Stomach (tissue), 9 donors: ENCODE results near the gene ZC2HC1B. TPM values are rescaled to one million over a fixed set of nuclear protein-coding genes. Genes with fewer than 3 reads are reported as not detected.
A peak's percentile ranks its signal among the peaks of the same experiment; 100 is the strongest.

Experiments used
- DNase-seq, 2 donors: peaks; one replicate each; pipeline versions ENCODE4 v3.0.0 to v3.0.0-alpha.2; 2013 to 2019
- H3K27ac ChIP-seq, 5 donors: fragments of 200-600 bp in 4 of 5; sonication (generic) in 4 of 5; one replicate each; pipeline ENCODE4 v1.5.1; 2013 to 2019; ENCODE audit warnings: mild to moderate bottlenecking in 1 of 5, moderate library complexity in 1 of 5
- H3K27me3 ChIP-seq, 3 donors: fragments of 200-600 bp; sonication (generic); one replicate each; pipeline ENCODE4 v1.5.1; 2017 to 2019; ENCODE audit warnings: mixed run types in 1 of 3
- H3K36me3 ChIP-seq, 4 donors: fragments of 200-600 bp; sonication (generic); 1 replicate in 3 of 4; 2 replicates in 1 of 4; pipeline ENCODE4 v1.5.1; 2016 to 2019
- H3K4me1 ChIP-seq, 4 donors: fragments of 200-600 bp; sonication (generic); one replicate each; pipeline ENCODE4 v1.5.1; 2016 to 2019
- H3K4me3 ChIP-seq, 4 donors: fragments of 200-600 bp; sonication (generic) in 3 of 4; one replicate each; pipeline ENCODE4 v1.5.1; 2016 to 2019; ENCODE audit warnings: mild to moderate bottlenecking in 1 of 4
- H3K9me3 ChIP-seq, 4 donors: fragments of 200-600 bp; sonication (generic); one replicate each; pipeline ENCODE4 v1.5.1; 2016 to 2019
- EP300 ChIP-seq: sonication (generic); formaldehyde crosslinking; IDR thresholded peaks from one replicate; pipeline ENCODE4 v1.6.1; 2017; ENCODE audit warnings: antibody characterized with exemption
- POLR2A ChIP-seq, 4 donors: fragments of 450-650 bp; IDR thresholded peaks; one replicate each; pipeline ENCODE4 v1.6.1; 2016; ENCODE audit warnings: antibody characterized with exemption in 4 of 4, control low read depth in 2 of 4, mild to moderate bottlenecking in 1 of 4, moderate library complexity in 1 of 4
- POLR2AphosphoS5 ChIP-seq, 3 donors: sonication (generic); formaldehyde crosslinking; IDR thresholded peaks; one replicate each; pipeline ENCODE4 v1.6.1; 2016; ENCODE audit warnings: antibody characterized with exemption in 3 of 3
- WGBS, 5 donors: extraction: QIAGEN DNeasy Blood & Tissue Kit in 3 of 5; methylation state at CpG; one replicate each; pipeline versions ENCODE4 v1.1.5 to v1.1.7; 2013 to 2018; 5-methylcytosine and 5-hydroxymethylcytosine counted together
- intact Hi-C: fragments of 100-400 bp; cut with DNase I; formaldehyde crosslinking; loops from one replicate; pipeline ENCODE4 v1.15.1; 2023; ENCODE audit warnings: low total_unique reads
- polyA plus RNA-seq, 3 donors: library from polyadenylated mRNA; stranded (reverse); fragments of 200-250 nt; gene quantifications; one replicate each; pipeline ENCODE4 v1.2.3, GENCODE V29; 2013
- total RNA-seq, 5 donors: library from RNA; depleted of rRNA; stranded (reverse); fragments of >200 nt; gene quantifications; one replicate each; pipeline versions ENCODE4 v1.1.0 to v1.2.3, GENCODE V29; 2014 to 2016
- TF ChIP-seq, protein P1 (sequence below), 7 experiments: fragments of 450-650 bp in 4 of 7; fragments of 200-600 bp in 3 of 7; sonication (generic) in 3 of 7; IDR thresholded peaks; one replicate each; pipeline ENCODE4 v1.5.1; 2016 to 2019; ENCODE audit warnings: antibody characterized with exemption in 7 of 7, control low read depth in 2 of 7, mild to moderate bottlenecking in 1 of 7
- donor health status: healthy with polysubstance abuse.
- donor health status: Bipolar disorder and iron deficiency.
- donor health status: healthy.

Gene ZC2HC1B
- total and polyA plus RNA-seq, 8 donors, result 0.92 to 1.8 TPM; not detected in 6

DNA sequence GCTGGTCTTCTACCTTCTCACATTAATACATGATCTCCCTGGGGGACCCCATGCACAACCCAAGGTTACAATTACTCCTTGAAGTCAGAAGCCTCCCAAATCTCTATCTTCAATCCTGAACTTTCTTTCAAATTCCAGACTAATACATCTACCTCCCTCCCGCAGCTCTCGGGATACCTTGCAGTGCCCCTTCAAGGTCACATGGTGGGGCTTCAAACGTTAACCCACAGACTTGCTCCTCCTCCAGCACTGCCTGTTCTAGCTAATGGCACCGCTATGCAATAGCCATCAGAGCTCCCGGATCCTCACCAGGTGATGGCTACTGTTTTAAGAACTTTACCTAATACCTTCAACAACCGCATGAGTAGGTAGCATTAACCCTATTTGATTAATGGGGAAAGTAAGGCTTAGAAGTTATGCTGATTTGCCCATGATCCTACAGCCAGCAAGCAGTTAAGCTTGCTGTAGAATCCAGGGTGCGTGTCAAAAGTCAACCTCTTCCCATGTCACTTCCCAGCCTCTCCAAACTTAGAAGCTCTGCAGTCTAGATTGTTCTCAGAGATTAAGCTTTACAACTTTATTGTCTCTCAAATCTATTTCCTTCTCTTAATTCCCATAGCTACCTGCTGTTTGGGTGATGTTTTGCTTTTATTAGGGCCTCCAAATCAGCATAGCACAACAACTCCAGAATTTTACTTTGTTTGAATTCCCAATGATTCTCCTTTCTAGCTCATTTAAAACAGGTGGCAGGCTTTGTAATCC lies 99.1 kb downstream of the ZC2HC1B start:
- H3K27ac ChIP-seq, result peak overlapping the region in 1 of 5 donors; percentile 19
- peaks cover 0 to 10% (median 0%) of the 10 kb centered on the region in 4 donors for H3K36me3 ChIP-seq
- no peaks in the 10 kb centered on the region for H3K9me3 ChIP-seq
- intact Hi-C loops, result no loop called here
- WGBS, 5 donors, result 72 to 89% (median 80%) methylated on average over 7 of the region's 7 CpGs
- peaks cover 0 to 16% (median 12%) of the 10 kb centered on the region in 4 donors for H3K4me1 ChIP-seq
- no peak for DNase-seq
- TF ChIP-seq POLR2AphosphoS5 (IDR thresholded peaks at IDR 0.05) (no peak), POLR2A (IDR thresholded peaks at IDR 0.05) (no peak), EP300 (no peak)
- TF ChIP-seq, protein P1, sequence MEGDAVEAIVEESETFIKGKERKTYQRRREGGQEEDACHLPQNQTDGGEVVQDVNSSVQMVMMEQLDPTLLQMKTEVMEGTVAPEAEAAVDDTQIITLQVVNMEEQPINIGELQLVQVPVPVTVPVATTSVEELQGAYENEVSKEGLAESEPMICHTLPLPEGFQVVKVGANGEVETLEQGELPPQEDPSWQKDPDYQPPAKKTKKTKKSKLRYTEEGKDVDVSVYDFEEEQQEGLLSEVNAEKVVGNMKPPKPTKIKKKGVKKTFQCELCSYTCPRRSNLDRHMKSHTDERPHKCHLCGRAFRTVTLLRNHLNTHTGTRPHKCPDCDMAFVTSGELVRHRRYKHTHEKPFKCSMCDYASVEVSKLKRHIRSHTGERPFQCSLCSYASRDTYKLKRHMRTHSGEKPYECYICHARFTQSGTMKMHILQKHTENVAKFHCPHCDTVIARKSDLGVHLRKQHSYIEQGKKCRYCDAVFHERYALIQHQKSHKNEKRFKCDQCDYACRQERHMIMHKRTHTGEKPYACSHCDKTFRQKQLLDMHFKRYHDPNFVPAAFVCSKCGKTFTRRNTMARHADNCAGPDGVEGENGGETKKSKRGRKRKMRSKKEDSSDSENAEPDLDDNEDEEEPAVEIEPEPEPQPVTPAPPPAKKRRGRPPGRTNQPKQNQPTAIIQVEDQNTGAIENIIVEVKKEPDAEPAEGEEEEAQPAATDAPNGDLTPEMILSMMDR (IDR thresholded peaks at IDR 0.05), result no peak
- no peak overlapping the region for H3K4me3 ChIP-seq
- H3K27me3 ChIP-seq, result no peaks in the 10 kb centered on the region

DNA sequence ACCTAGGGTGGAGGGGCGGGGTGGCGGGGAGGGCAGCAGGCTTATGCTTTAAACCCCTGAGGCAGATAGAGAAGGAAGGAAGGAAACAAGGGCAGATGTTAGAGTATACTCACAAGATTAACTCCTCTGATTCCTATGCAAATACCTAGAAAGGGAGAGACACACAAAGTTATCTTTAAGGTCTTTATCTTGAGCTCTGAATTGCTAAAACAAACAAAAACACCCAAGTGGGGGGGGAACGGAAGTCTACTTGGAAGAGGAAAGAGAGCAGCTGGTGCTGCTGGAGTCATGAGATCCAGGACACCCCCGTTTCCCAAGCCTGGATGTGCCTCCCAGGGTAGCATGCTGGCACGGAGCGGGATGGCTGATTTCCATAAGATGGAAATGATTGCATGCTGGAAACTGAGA lies 100.4 kb downstream of the ZC2HC1B start:
- DNase-seq, result peak in 1 of 2 donors; percentile 55
- H3K4me1 ChIP-seq, result peaks cover 0 to 16% (median 14%) of the 10 kb centered on the region in 4 donors
- no peaks in the 10 kb centered on the region for H3K9me3 ChIP-seq
- no peaks in the 10 kb centered on the region for H3K27me3 ChIP-seq
- no peaks in the 10 kb centered on the region for H3K36me3 ChIP-seq
- H3K4me3 ChIP-seq, result no peak overlapping the region
- TF ChIP-seq POLR2A (IDR thresholded peaks at IDR 0.05) (no peak), POLR2AphosphoS5 (IDR thresholded peaks at IDR 0.05) (no peak), EP300 (no peak)
- TF ChIP-seq, protein P1 (IDR thresholded peaks at IDR 0.05), result no peak
- 42 to 48% (median 44%) methylated on average over 6 of the region's 6 CpGs for WGBS, 5 donors
- H3K27ac ChIP-seq, result no peak overlapping the region
- intact Hi-C loops, result no loop called here

DNA sequence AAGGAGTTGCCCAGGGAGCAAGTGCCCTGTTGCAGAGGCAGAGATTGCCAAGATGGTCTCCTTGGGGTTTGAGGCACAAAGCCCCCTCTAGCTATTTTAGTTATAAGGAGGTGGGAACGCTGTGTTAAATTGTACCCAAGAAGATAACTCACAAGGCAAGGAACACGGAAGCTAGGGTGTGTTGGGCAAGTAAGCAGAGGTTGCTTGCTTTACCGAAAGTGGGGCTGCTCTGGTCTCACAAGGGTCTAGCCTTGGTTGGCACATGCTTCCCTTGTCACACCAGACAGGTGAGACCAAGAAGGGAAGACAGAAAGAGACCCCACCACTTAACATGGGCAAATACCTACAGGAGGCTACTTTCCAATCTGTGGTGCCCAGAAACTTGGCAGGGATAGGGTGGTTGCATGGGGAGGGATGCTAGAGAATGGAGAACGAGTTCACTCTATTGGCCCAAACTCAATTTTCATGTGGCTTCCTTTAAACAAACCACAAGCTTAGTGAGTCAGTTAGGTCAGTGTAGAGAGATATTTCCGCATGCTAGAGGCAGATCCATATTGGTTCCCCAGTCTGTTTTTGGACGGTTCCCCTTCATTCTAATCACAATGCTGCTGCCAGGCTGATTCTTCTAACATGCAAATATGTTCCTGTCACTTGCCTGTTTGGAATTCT lies 101.4 kb downstream of the ZC2HC1B start:
- WGBS, 5 donors, result 61 to 75% (median 69%) methylated on average over 6 of the region's 6 CpGs
- Histone ChIP-seq H3K27me3 (no peaks in the 10 kb centered on the region), H3K9me3 (no peaks in the 10 kb centered on the region), H3K36me3 (no peaks in the 10 kb centered on the region), H3K4me1 (peaks cover 0 to 19% (median 15%) of the 10 kb centered on the region in 4 donors), H3K4me3 (no peak overlapping the region), H3K27ac (no peak overlapping the region)
- TF ChIP-seq POLR2A (IDR thresholded peaks at IDR 0.05) (no peak), EP300 (no peak), POLR2AphosphoS5 (IDR thresholded peaks at IDR 0.05) (no peak)
- TF ChIP-seq, protein P1 (IDR thresholded peaks at IDR 0.05), result no peak
- DNase-seq, result no peak
- intact Hi-C loops, result no loop called here

- TF ChIP-seq EP300, result no peak
- no peak for TF ChIP-seq POLR2AphosphoS5 (IDR thresholded peaks at IDR 0.05)
- TF ChIP-seq, protein P1 (IDR thresholded peaks at IDR 0.05), result no peak
- no peak for TF ChIP-seq POLR2A (IDR thresholded peaks at IDR 0.05)
- H3K4me3 ChIP-seq, result no peak overlapping the region
- WGBS, 5 donors, result 73 to 93% (median 85%) methylated on average over 1 of the region's 1 CpG
- DNase-seq, result no peak
- no peaks in the 10 kb centered on the region for H3K36me3 ChIP-seq
- H3K4me1 ChIP-seq, result peaks cover 0 to 24% (median 18%) of the 10 kb centered on the region in 4 donors
- intact Hi-C loops, result no loop called here
- no peak overlapping the region for H3K27ac ChIP-seq
- H3K27me3 ChIP-seq, result no peaks in the 10 kb centered on the region
- H3K9me3 ChIP-seq, result no peaks in the 10 kb centered on the region
These were observed 102.0 kb downstream of the ZC2HC1B start for GRCh38 chr6:143966312-143966711.
